NCI-H2196 treated with DMSO at 0.1 percent for 48 hours (cell line): ENCODE results near the gene ANKS1B.
A peak's percentile ranks its signal among the peaks of the same experiment; 100 is the strongest.
"Not testable (repeated sequence)": the region's sequence is repeated elsewhere in the genome, so short reads cannot be mapped to it uniquely, and the experiment has no call there.

Source experiments
- DNase-seq: peaks from one replicate; lab custom pipeline; 2025; ENCODE audit not compliant: unreplicated experiment; lab: John Stamatoyannopoulos, UW

Gene ANKS1B

DNA sequence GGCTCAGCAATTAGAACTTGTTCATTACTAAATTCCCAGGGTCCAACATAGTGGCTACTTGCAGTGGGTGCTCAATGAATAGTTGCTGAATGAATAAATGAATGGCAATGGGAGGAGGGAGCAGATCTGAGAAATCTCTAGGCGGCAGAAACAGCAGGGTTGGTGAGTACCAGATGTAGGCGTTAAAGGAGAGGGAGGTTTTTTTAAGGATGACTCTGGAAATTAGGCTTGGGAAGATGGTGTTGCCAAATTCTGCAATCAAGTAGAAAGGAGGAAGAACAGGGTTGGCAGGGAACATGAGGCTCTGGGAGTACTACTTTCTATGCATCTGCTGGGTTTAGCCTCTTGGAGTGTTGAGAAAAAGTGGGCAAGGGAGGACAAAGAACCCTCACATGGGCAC is 1132.6 kb downstream of the ANKS1B start:
- DNase-seq = no peak

DNA sequence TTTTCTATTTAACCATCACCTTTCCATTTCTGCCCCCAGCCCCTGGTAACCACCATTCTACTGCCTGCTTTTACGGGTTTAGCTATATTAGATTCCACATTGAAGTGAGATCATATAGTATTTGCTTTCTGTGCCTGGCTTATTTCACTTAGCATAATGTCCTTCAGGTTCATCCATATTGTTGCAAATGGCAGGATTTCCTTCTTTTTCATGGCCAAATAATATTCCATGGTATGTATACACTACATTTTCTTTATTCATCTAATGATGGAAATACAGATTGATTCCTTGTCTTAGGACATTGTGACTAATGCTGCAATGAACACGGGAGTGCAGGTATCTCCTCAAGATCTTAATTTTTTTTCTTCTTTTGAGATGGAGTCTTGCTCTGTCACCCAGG is 1137.5 kb downstream of the ANKS1B start:
- DNase-seq = no peak

DNA sequence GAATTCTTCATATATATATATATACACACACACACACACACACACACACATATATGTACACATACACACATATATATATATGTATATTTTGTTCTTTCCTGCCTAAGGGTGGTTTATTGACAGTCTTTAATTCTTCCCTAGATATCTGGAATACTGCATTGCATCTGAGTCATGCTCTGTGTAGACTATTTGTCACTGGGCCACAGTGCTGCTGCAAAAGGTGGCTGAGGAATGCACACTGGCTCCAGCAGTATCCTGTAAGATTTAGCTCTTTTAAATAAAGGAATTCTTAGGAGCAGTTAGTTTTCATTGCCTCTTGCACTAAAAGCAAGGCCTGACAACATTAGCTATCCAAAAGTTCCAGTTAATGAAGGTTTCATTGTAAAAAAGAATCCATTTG is 1138.8 kb downstream of the ANKS1B start:
- DNase-seq = no peak

DNA sequence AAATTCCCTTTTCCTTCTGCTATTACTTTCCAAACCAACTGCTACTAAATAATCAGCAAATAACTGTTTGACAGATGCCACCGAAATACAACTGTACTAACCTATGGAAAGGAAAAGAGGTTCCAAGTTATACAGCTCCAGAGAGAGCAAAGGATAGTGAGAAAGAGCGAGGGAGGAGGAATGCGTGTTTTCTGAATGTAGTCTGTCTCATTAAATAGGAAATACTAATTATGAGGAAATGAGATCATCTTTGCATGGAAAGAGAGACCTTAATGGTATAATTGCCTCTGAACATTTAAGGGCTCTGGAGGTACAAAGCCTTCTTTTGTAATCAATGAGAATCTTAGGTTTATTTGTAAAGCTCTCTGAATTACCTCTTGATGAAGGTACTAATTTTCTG is 1144.4 kb downstream of the ANKS1B start:
- no peak for DNase-seq

DNA sequence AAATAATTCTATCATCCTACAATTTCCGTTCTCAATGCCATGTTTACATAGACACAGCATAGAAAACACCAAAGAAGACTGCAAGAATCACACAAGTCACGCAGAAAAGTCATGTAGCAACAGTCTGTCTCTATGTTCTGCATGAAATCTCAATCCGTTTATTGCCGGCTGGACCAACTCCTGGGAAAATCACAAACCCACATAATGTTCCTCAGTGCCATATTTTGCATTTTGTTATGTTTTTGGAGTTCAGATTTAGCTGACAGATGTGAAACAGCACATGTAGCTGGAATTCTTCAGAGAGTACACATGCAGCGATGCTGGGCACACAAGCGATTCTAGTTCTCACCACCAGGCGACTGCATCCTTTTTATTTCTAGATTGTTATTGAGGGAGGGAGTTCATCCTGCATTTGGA is 1146.5 kb downstream of the ANKS1B start:
- DNase-seq = no peak

DNA sequence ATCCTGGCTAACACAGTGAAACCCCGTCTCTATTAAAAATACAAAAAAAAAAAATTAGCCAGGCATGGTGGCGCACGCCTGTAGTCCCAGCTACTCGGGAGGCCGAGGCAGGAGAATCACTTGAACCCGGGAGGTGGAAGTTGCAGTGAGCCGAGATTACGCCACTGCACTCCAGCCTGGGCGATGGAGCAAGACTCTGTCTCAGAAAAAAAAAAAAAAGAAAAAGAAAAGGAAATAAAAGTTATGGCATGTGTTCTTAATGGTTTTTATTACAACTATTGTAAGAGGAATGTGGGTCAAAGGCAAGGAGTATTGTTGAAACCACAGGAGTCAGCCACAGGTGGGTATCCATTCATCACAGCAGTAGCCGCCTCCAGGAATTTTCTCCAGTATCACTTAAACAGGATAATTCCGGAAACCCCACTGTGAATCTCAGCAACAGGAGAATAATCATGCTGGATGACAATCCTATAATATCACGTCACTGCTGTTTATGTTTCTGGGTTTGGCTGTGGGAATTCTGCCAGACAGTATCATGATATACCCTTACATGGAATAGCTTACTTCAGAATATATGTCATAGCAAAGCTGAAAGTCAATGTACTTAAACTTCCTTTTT is 1147.5 kb downstream of the ANKS1B start:
- DNase-seq = not testable (repeated sequence)

DNA sequence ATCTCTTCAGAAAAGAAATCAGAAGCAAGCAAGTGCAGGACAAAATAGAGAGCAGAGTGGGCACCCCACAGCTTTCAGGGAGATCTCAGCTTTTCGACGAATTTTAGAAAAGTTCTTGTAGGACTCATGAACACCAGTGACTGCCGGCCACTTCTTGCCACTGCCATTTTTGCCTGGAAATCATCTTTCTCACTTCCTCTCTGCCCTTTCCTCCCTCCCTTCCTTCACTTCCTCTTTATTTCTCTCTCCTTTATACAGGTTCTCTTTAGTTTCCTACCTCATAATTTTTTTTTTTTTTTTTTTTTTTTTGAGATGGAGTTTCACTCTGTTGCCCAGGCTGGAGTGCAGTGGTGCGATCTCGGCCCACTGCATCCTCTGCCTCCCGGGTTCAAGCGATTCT is 1154.1 kb downstream of the ANKS1B start:
- no peak for DNase-seq

DNA sequence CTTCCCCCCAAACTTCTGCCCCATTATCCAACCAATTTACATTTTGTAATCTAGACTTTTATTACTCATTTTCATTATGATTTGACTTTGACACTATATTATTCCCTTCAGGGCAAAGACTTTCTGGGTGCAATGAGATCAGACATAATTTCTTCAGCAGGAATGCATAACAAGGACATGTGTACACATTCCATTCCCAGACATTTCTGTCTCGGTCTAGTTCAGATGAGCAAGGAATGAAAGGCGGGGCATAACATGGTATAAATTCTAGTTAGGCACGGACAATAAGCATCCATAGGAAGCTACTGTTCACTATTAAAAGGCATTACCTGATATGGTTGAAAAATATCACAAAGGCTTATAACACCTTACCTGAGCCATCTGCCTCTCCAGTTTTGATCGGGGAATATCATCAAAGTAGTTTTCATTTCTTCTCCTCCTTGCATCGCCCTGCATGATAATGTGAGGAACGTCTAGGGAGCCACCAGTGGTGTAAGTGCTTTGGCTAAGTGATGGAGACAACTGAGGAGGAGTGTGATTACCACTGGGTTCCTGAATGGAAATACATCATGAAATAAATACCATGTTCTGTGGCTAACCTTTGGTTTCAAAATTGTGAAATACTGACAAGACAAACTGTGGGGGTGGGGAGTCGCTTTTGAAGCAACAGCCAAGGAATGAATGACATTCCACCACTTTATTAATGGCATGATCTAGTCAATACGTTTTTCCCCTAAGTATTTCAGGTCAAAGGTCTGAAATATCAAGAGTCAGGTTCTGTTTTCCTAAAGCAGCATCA is 1155.7 kb downstream of the ANKS1B start:
- DNase-seq = no peak

DNA sequence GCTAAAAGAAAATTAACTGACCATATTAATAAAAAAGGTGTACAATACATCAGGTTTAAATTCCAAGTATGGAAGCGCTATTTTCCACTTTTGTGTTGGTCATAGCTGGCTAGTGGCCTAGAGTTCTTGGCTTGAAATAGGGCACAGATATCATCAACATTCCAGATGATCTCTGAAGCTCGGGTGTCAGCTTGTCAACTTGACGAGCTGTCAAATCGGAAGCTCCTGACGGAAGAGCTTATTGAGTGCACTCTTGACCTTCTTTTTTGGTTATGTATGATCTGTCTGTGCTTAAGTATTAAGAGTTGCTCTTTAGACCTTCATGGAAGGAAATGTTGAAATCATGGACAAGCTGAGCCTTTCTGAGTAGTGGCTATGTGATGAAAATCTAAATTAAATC is 1161.7 kb downstream of the ANKS1B start:
- no peak for DNase-seq

DNA sequence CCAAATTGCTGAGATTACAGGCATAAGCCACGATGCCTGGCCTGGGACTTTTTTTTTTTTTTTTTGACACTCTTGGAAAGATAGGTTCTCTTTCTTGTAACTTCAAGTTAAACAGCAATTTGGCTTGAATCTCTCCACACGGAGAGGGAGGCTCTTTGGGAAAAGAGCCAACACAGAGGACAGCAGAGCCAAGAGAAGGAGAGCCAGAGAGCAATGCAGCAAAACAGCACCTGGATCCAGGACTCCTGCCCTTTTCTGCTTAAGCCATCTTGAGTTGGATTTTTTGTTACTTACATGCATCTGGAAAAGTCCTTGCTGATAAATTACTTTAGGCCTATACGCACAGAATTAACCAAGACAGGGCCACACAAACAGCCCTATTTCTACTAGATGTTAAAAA is 1162.9 kb downstream of the ANKS1B start:
- DNase-seq = no peak

DNA sequence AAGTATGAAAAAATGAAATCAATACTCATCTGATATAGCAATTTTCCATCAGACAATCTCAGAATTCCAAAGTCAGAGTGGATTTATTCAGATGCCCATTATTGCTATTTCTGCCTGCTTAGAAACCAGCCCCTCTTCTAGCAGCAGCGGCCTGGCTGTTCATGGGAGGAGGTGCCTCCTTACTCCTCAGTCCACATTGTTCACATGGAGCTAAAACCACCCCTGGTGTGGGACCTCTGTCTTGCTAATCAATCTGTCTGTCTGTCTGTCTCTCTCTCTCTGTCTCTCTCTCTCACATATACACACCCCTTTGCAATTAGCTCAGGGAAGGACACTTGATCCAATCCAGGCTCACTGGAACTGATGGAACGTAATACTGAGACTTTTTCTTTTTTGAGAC is 1163.5 kb downstream of the ANKS1B start:
- DNase-seq = no peak

DNA sequence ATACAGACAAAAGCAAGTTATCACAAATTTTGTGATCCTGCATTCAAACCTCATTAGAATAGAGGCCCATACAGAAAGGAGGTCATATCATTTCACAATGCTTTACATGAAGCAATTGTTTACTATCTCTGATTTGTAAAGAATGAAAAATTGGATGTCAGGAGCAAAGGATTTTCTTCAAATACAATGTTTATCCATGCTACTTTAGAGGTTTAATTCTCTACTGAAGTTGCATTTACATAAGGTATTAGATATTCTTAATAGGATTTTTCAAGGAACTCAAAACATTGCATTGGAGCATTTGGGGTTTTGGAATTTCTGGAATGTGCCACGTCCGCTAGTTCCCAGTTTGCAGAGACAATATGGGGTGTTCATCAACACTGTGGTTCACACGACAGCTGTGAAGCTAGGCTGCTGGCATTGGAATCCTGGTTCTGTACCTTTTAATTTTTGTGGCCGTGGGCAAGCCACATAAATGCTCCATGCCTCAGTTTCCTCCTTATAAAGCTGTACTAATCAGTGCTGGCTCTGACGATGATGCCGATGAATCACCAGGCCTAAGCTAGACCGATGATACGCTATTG is 1164.8 kb downstream of the ANKS1B start:
- DNase-seq = no peak

DNA sequence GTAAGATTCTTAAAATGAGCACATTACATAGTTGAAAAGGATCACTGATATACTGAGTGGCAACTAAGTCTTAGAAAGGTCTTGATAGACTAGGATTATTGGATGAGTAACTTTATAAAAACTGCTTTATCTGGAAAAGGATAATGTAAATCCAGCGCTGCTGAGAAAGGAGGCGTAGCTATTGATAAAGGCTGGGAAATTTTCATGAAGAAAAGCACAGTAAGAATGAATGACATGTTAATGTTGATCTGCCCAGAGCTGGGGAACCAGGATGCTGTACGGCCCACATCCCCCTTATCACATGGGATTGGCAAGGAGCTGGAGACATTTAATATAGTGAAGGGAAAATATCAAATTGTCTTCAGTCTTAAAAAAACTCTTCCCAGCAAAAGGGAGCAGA is 1165.7 kb downstream of the ANKS1B start:
- DNase-seq = no peak

DNA sequence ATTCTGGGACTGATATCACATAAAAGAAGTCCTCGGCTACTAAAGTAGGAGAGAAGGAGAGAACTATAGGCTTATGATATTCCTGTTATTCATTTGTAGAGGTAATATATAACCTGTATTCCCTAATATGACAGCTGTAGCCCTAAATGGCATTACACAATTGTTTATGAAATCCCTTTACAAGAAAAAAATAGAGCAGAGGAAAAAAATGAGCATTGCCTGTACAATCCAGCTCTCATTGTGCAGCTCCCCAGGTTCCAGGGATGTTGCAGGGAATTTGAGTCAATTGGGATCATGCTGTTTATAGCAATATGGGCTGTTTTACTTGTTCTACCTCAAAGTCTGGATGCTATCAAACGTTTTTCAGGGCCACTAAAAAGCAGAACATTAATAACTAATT is 1166.5 kb downstream of the ANKS1B start:
- DNase-seq = no peak

DNA sequence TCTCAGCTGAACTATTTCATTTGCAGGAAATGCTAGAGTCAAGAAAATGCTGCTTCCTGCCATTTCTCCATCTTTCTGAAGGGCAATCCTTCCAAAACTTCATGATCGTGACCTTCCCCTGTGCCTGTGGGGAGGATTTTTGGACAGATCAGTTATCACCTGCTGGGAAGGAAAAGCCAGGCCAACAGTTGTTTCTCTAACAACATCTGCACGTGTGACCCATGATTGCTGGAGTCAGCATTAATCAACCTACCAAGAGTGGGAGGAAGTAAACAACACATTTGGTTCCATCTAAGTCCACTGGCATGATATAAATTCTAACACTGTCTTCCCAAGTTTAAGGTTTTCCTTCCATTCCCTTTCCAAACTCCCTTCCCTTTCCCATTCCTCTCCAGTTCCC is 1167.0 kb downstream of the ANKS1B start:
- no peak for DNase-seq

DNA sequence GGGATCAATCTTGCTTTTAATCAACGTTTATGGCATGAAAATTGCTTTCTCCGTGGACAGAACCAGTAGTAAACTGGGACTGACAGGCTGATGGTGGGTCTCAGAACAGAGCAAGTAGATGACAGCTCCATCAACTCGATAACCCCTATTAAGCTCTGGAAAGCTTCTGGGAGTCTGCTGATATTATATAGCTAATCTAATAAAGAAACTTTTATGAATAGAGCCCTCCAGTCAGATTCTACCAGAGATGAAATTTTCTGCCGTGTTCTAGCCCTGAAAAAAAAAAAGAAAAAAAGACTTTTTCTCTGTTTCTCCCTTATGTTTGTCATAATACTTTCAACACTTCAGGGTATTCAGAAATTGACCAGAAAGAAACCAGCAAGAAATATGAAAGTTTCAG is 1168.0 kb downstream of the ANKS1B start:
- no peak for DNase-seq

DNA sequence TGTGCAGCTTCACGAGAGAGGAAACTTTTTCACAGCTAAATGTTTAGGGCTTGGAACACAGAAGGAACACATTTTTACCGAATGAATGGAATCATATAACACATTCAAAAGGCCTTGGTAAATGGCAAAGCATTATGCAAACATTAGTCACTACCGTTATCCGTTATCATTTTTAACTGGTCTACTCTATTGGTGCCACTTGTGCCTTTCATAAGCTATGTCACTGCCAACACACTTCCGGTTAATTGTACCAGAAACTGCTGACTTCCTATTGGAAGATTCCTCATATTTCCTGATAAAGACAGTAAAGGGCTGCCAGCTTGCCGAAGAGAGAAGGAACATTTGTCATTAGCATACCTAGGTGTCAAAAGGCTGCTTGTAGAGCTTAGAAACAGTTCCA is 1170.5 kb downstream of the ANKS1B start:
- peak; percentile 39 for DNase-seq

DNA sequence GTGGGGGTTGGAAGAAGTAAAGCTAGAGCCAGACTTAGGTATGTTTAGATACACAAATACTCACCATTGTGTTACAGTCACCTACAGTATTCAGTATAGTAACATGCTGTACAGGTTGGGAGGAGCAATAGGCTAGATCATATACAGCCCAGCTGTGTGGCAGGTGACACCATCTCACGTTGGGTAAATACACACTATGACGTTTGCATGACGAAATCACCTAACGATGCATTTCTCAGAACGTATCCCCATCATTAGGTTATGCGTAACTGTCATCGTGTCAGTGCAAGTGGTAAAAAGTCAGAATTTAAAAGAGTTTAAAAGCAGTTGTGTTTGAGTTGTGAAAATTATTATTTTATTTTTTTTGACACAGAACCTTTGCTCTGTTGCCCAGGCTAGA is 1172.5 kb downstream of the ANKS1B start:
- no peak for DNase-seq

DNA sequence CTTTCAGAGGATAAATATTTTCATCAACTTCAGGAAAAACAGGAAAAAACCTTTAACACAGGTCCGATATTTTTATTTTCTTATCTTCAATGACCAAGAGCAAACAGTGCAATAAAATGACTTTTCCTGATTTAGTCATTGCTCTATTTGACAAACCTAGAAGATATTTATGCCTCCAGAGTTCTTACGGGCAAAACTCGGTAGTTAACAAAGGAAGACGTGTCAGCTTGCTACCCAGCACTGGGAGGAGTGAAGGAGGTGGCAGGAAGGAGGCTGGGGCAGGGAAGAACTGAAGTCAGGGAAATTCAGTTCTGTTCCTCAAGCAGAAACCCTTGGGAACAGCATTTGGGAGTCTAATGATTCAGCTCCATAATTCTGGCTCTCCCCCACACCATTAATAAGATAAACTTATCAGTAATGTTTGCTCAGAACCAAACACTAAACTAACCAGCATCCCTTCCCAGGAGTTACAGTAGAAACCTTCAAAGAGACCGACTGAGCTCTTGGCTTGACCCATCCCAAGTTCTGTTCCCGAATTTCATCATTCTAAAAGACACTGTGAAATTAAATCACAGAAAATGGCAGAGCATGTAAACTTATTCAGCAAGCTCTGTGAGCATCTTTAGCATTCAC is 1176.4 kb downstream of the ANKS1B start:
- DNase-seq = no peak

DNA sequence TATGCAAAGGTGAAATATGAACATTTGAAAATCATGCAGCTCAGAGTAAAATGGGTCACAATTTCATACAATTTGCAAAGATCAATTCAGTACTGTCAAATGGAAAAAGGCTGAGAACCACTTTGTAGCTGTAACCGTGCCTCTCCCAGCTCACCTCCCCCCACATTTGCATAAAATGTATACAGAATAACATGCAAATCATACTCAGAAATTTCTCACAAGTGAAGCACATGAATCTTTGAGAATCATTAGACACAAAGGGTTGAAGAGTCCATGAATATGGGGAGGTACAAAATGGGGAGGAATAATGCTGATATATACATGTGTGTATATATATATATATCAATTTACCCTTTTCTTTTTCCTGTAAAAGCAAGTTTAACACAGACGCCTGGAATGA is 1177.5 kb downstream of the ANKS1B start:
- no peak for DNase-seq

DNA sequence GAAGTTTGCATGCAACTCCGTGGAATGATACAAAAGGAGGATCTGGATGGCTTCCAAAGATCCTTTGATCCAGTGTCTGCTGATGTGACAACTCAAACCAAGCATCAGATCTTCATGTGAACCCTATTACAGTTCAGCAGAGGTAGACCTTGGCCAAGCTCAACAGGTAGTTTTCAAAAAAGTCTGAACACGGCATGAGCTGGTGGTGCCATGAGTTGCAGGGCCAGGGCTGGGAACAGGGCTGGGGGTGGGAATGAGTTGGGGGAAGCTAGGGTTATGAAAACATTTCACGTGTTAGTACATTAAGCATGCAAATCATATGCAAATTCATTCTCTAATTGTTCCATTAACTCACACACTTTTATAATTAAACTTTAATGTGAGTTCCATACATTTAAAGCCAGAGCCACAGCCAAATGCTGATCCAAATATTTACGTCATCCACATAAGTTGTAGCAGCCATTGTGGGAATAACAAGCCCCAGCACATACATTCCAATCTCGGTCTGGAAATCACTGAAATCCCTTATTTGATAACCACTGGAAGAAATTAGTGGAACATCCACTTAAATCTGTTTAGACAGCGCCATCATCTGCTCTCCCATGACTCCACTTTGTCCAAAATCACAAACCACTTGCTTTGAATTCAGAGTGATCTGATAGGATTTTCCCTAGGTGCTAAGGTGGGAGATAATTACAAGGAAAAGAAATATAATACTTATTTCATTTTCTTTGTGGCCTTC is 1181.1 kb downstream of the ANKS1B start:
- DNase-seq = no peak
